Measurements from ENCODE around the gene MUSTN1.

The MUSTN1 gene

GRCh38 chr3:52834871-52835501, at the start of gene MUSTN1:
MUSTN1 (minus strand) TSS chr3:52835019; CDS start chr3:52834948, 71 bp downstream.
- no peak for DNase-seq

- DNase-seq = no peak
Measured at GRCh38 chr3:52882377-52882776, 47.6 kb upstream of the MUSTN1 start.

GRCh38 chr3:52881871-52882270, 47.1 kb upstream of the MUSTN1 start:
- no peak for DNase-seq

GRCh38 chr3:52880474-52880873, 45.7 kb upstream of the MUSTN1 start:
- no peak for DNase-seq

- DNase-seq = no peak
Measured at GRCh38 chr3:52880047-52880446, 45.2 kb upstream of the MUSTN1 start.

GRCh38 chr3:52879581-52879980, 44.8 kb upstream of the MUSTN1 start:
- no peak for DNase-seq

- DNase-seq = no peak
Measured at GRCh38 chr3:52879090-52879489, 44.3 kb upstream of the MUSTN1 start.

- DNase-seq = no peak
Measured at GRCh38 chr3:52877085-52877484, 42.3 kb upstream of the MUSTN1 start.

GRCh38 chr3:52874864-52875587, 40.2 kb upstream of the MUSTN1 start:
- DNase-seq = no peak

- DNase-seq = no peak
Measured at GRCh38 chr3:52874160-52874701, 39.4 kb upstream of the MUSTN1 start.

- no peak for DNase-seq
Measured at GRCh38 chr3:52873433-52874159, 38.8 kb upstream of the MUSTN1 start.

- no peak for DNase-seq
Measured at GRCh38 chr3:52872245-52872644, 37.4 kb upstream of the MUSTN1 start.

GRCh38 chr3:52871761-52872160, 36.9 kb upstream of the MUSTN1 start:
- DNase-seq = no peak

GRCh38 chr3:52870471-52870870, 35.7 kb upstream of the MUSTN1 start:
- no peak for DNase-seq

- no peak for DNase-seq
Measured at GRCh38 chr3:52866427-52866826, 31.6 kb upstream of the MUSTN1 start.

GRCh38 chr3:52865994-52866393, 31.2 kb upstream of the MUSTN1 start:
- DNase-seq = no peak

- peak; percentile 18 for DNase-seq
Measured at GRCh38 chr3:52860424-52860768, 25.6 kb upstream of the MUSTN1 start.

GRCh38 chr3:52859686-52860423, 25.0 kb upstream of the MUSTN1 start:
- DNase-seq = no peak

- peak; percentile 88 for DNase-seq
Measured at GRCh38 chr3:52857864-52858263, 23.0 kb upstream of the MUSTN1 start.

GRCh38 chr3:52857133-52857532, 22.3 kb upstream of the MUSTN1 start:
- no peak for DNase-seq

GRCh38 chr3:52856666-52857065, 21.8 kb upstream of the MUSTN1 start:
- no peak for DNase-seq

GRCh38 chr3:52854013-52854412, 19.2 kb upstream of the MUSTN1 start:
- no peak for DNase-seq

GRCh38 chr3:52852419-52852818, 17.6 kb upstream of the MUSTN1 start:
- DNase-seq = no peak
